GM19025 (cell line): ENCODE results near the gene ATOH8.
"Not testable (repeated sequence)": the region's sequence is repeated elsewhere in the genome, so short reads cannot be mapped to it uniquely, and the experiment has no call there.

Experiments used
- ATAC-seq: cut with Tn5 transposase; IDR thresholded peaks from one replicate; pipeline ENCODE4 v1.9.1; 2021; ENCODE audit warnings: mild to moderate bottlenecking, low read depth, moderate library complexity; ENCODE audit not compliant: unreplicated experiment

Gene ATOH8, protein sequence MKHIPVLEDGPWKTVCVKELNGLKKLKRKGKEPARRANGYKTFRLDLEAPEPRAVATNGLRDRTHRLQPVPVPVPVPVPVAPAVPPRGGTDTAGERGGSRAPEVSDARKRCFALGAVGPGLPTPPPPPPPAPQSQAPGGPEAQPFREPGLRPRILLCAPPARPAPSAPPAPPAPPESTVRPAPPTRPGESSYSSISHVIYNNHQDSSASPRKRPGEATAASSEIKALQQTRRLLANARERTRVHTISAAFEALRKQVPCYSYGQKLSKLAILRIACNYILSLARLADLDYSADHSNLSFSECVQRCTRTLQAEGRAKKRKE

DNA sequence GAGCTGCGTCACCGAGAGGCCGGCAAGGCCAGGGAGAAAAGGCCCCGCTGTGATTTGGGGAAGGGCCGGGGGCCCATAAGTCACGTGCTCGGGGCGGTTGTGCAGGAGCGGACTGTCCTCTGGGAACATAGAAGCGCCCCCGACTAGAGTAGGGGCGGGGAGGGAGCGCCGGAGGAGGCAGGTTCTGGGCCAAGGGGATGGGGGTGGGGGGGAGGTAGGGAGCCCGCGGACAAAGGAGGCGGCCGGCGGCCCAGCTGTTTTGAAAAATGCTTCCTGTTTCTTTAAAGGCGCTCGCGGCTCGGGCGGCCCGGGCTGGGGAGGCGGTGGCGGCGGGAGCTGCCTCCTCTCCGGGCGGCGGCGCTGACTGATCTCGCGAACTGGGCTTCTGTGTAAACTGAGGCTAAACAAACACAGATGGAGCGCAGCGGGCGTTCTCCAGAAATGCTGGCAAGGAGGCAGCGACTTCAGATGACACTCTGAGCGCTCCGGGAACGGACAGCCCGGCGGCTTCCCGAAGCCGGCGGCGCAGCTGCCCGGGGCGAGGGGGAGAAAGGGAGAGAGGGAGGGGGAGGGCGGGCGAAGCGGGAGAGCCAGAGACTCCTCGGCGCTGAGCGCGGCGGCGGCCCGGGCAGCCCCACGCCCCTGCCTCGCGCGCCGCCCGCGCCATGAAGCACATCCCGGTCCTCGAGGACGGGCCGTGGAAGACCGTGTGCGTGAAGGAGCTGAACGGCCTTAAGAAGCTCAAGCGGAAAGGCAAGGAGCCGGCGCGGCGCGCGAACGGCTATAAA, at the start of gene ATOH8:
ATOH8 (plus strand) TSS at position 467 of the 788 bp plus-strand sequence; CDS start at position 666, 199 bp downstream.
- ATAC-seq = no peak

DNA sequence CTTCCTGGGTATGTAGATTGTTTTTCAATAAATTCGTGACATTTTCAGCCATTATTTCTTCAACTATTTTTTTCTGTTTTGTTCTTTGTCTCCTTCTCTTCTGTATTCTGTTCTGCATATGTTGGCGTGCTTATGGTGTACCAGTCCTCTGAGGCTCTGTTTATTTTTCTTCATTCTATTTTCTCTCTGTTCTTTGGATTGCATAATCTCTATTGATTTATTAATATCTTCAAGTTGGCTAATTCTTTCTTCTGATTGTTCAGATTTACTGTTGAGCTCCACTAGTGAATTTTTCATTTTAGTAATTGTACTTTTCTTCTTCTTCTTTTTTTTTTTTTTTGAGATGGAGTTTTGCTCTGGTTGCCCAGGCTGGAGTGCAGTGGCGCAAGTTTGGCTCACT, 49.8 kb upstream of the ATOH8 start:
- ATAC-seq = no peak

- ATAC-seq = no peak
These were observed 48.8 kb upstream of the ATOH8 start for GRCh38 chr2:85704800-85705679.

DNA sequence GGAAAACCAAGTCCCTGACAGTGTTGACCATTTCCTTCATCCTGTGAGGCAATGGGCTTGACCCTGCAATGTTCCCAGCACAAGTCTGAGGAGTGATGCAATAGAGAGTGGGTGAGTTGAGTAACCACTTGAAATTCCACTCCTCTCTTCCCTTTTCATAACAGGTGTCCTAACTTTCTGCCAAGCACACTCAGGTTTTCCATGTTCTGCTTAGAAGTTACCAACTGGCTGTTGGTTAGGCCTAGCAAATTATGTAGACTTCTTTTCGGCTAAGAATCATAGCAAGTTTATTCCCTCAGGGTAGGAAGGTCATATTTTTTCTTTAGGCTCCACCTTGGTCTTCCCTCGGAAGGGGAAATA, 48.1 kb upstream of the ATOH8 start:
- no peak for ATAC-seq

- ATAC-seq = no peak
These were observed 47.7 kb upstream of the ATOH8 start for GRCh38 chr2:85706063-85706462.

DNA sequence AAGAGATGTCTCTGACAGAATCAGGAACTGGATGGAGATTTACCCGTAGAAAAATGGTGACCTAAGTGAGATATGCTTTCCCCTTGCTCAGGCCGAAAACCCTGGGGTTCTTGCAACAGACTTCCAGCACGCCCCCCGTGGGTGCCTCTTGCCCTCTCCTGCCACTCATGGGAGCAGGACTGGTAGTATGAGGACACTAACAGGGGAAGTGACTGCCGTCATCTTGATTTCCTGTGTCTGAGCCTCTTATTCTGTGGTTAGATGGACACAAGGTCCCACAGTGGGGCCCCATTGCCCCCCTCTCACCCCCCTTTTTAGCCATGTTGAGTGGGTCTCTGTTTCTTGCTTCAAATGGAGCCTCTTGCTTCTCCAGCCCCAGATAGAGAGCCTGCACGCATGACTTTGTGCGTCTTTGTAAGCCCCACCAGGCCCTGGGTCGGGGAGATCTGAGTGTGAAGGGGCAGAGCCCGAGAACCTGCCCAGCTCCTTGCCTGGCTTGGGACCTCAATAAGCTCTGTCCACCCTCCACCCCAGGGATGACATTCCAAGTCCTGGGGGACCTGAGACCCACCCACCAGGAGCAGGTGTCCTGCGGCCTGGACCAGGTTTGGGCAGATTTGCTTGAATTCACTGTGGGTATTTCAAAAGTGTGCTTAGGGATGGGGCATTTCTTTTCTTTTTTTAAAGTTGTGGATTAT, 47.0 kb upstream of the ATOH8 start:
- no peak for ATAC-seq

- ATAC-seq = peak; percentile 46
These were observed 46.5 kb upstream of the ATOH8 start for GRCh38 chr2:85707304-85707703.

GRCh38 chr2:85708641-85709040, 45.1 kb upstream of the ATOH8 start:
- ATAC-seq = no peak

DNA sequence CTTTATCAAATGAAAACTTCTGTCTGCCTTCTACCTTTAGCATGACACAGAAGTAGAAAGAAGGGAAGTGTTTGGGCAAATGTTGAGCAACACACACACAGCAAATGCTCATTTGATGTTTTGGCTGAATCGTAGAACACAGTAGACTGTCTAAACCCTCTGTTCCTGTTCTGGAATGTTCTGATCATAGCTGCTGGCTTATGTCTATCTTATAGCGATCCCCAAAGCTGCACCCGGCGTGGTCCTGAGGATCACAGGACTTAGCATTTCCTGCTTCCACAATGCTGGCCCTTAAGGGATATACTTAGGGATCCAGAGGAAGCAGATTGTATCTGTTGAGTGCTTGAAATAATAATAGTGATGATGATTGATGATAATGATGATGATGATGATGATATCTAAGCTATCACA, 44.4 kb upstream of the ATOH8 start:
- ATAC-seq = no peak

DNA sequence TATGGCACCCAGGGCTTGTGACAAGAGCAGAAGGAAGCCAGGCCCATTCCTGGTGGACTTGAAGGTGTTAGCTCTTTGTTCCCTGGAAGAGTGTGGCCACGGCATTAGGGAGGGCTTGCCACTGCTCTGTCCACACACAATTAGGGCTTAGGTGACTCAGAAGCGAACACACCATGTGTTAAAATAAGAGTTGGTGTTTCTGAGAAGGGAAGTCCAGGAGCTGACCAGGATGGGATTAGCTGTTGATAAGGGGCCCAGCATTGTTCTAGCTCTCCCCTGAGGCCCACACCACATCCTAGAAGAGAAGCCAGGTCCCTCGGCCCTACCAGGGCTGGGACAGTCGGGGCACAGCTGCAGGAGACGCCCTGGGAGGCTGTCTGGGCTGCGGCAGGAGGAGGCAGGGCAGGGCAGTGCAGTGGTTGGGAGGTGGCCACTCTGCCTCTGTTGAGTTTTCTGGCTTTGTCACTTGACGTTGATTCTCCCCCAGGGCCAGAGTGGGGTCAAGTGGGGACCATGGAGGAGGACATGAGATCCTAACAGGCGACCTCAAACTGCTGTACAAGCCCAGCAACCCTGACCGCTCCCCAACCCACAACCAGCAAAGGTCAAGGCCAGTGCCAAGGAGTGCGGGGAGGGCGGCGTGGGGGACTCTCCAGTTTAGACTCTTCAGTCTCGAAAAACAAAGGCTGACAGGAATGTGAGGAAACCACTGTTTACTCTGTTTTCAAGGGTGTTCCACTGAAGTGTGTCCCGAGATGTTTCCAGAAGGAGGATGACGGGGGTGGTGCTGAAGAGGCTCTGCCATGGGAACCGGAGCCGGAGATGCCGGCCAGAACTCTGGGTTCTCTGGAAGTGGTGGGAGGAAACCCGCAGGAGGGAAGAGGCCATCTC, 42.9 kb upstream of the ATOH8 start:
- ATAC-seq = no peak

GRCh38 chr2:85711578-85712060, 42.2 kb upstream of the ATOH8 start:
- no peak for ATAC-seq

GRCh38 chr2:85712336-85712735, 41.5 kb upstream of the ATOH8 start:
- ATAC-seq = no peak

- no peak for ATAC-seq
These were observed 40.8 kb upstream of the ATOH8 start for GRCh38 chr2:85712849-85713612.

- no peak for ATAC-seq
These were observed 40.0 kb upstream of the ATOH8 start for GRCh38 chr2:85713836-85714235.

- not testable (repeated sequence) for ATAC-seq
These were observed 39.4 kb upstream of the ATOH8 start for GRCh38 chr2:85714421-85714820.

DNA sequence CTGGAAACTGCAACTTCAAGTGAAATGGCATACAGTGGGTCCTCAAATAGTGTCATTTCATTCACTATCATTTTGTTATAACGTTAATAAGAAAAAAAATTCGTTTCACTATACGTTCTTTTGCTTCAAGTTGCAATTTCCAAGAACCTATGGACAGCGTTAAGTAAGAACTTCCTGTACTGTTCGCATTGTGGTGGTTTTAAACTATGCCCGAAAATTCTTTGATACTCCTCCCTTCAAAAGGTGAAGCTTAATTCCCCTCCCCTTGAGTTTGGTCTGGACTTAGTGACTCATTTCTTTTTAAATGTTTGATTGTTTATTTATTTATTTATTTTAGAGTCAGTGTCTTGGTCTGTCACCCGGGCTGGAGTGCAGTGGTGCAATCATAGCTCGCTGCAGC, 39.0 kb upstream of the ATOH8 start:
- ATAC-seq = no peak

DNA sequence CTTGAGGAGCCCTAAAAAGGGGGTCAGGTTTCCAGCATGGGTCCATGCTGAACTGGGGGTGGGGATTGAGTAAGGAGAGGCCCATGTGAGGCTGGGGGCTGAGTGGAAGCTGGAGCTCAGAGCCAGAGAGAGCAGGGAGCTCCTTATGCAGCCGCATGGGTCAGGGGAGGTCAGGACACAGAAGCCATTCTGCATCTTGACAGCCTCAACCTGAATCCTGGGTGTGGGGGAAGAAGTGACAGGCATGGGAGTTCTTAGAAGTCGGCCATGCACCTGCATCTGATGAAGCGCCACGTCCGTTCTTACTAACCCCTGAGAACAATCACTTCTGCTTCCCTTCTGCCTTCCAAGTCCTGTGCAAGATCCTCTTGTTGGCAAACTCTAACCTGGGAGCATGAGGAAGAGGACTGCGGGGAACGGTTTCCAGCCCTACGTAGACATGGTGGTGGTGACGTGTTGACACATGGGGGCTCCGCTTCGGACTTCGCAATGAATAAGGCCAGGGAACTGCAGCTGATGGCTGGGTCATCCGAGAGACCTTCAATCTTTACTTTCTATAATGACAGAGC, 37.4 kb upstream of the ATOH8 start:
- ATAC-seq = no peak

DNA sequence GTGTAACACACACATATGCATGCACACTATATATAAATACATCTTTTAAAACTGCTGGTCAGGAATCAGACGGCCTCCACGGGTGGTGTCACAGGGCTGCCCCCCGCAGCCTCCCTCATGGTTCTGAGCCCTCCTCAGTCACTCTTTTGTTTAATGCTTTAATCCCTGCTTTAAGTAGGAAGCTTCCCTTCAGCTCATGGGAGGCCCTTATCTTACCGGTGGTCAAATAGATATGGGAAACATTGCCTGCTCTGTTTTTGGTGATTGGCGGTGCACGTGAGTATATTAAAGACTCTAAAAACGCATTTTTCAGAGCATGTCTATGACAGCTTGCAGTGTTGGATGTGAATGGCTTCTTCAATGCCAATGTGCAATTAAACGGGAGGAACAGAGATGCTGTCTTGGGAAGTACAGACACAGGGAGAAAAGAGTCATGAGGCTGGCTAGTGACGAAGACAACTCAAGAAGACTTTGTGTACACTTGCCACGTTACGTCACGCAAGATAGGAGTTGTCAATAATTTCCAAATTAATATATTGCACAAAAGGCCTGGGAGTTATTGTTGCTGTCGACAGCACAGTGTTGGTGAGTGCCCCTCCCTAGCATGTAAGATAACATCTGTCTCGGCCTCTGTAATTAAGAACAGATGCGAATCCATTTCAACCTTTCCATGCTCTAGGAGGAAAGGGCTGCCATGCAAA, 36.3 kb upstream of the ATOH8 start:
- no peak for ATAC-seq
